Measurements from ENCODE around the gene ZNF526. TPM values are rescaled to one million over a fixed set of nuclear protein-coding genes. Genes with fewer than 3 reads are reported as not detected.

The ZNF526 gene
- total RNA-seq, 2 donors from 2014 or later, result 15.7 to 16.0 TPM

- no peak overlapping the region for H3K9ac ChIP-seq (ENCODE audit: extremely low read depth, low read length, poor library complexity, severe bottlenecking)
- H3K9me3 ChIP-seq (ENCODE audit: control insufficient read depth, low read length), result no peaks in the 10 kb centered on the region
- Mint-ChIP-seq H3K4me1 (peaks cover 6% of the 10 kb centered on the region), H3K9me3 (no peaks in the 10 kb centered on the region), H3K36me3 (ENCODE audit: low read depth) (peaks cover 72% of the 10 kb centered on the region), H3K27me3 (ENCODE audit: insufficient read depth) (no peaks in the 10 kb centered on the region), H3K27ac (peak overlapping the region; percentile 76), H3K4me3 (no peak overlapping the region)
- no peak overlapping the region for H3K4me3 ChIP-seq (ENCODE audit: low read length)
- peaks cover 74% of the 10 kb centered on the region for H3K36me3 ChIP-seq (ENCODE audit: control insufficient read depth, insufficient read depth, low read length)
- WGBS, 2 experiments (ENCODE audit: insufficient coverage in 1 of 2, insufficient read length in 1 of 2), result 95 to 100% methylated on average over 1 to 4 of the region's 4 CpGs
- no peak overlapping the region for H3K27ac ChIP-seq (ENCODE audit: low read depth, low read length)
- no peak for TF ChIP-seq CTCF (conservative IDR thresholded peaks at IDR 0.05)
- DNase-seq, result no peak
- H3K27me3 ChIP-seq (ENCODE audit: control insufficient read depth, insufficient read depth, low read length, poor library complexity, severe bottlenecking), result no peaks in the 10 kb centered on the region
- H3K4me1 ChIP-seq (ENCODE audit: control insufficient read depth, insufficient read depth, low read length), result peaks cover 3% of the 10 kb centered on the region
These were observed 8.5 kb downstream of the ZNF526 start for GRCh38 chr19:42228641-42229040.

GRCh38 chr19:42229301-42229854, 9.3 kb downstream of the ZNF526 start:
- WGBS, 2 experiments (ENCODE audit: insufficient coverage in 1 of 2, insufficient read length in 1 of 2), result 80 to 92% methylated on average over 1 to 4 of the region's 4 CpGs
- Mint-ChIP-seq H3K27me3 (ENCODE audit: insufficient read depth) (no peaks in the 10 kb centered on the region), H3K9me3 (no peaks in the 10 kb centered on the region), H3K27ac (peak overlapping the region; percentile 72), H3K36me3 (ENCODE audit: low read depth) (peaks cover 75% of the 10 kb centered on the region), H3K4me3 (no peak overlapping the region), H3K4me1 (peaks cover 6% of the 10 kb centered on the region)
- Histone ChIP-seq H3K4me1 (ENCODE audit: control insufficient read depth, insufficient read depth, low read length) (peaks cover 3% of the 10 kb centered on the region), H3K9me3 (ENCODE audit: control insufficient read depth, low read length) (no peaks in the 10 kb centered on the region), H3K4me3 (ENCODE audit: low read length) (no peak overlapping the region), H3K27me3 (ENCODE audit: control insufficient read depth, insufficient read depth, low read length, poor library complexity, severe bottlenecking) (no peaks in the 10 kb centered on the region), H3K9ac (ENCODE audit: extremely low read depth, low read length, poor library complexity, severe bottlenecking) (no peak overlapping the region), H3K36me3 (ENCODE audit: control insufficient read depth, insufficient read depth, low read length) (peaks cover 78% of the 10 kb centered on the region), H3K27ac (ENCODE audit: low read depth, low read length) (no peak overlapping the region)
- DNase-seq, result no peak
- peak; percentile 15 for TF ChIP-seq CTCF (conservative IDR thresholded peaks at IDR 0.05)

GRCh38 chr19:42229855-42230351, 9.8 kb downstream of the ZNF526 start:
- no peak for TF ChIP-seq CTCF (conservative IDR thresholded peaks at IDR 0.05)
- Histone ChIP-seq H3K4me3 (ENCODE audit: low read length) (no peak overlapping the region), H3K9me3 (ENCODE audit: control insufficient read depth, low read length) (no peaks in the 10 kb centered on the region), H3K9ac (ENCODE audit: extremely low read depth, low read length, poor library complexity, severe bottlenecking) (no peak overlapping the region), H3K27ac (ENCODE audit: low read depth, low read length) (no peak overlapping the region), H3K4me1 (ENCODE audit: control insufficient read depth, insufficient read depth, low read length) (peaks cover 3% of the 10 kb centered on the region), H3K27me3 (ENCODE audit: control insufficient read depth, insufficient read depth, low read length, poor library complexity, severe bottlenecking) (no peaks in the 10 kb centered on the region), H3K36me3 (ENCODE audit: control insufficient read depth, insufficient read depth, low read length) (peaks cover 81% of the 10 kb centered on the region)
- H3K27me3 Mint-ChIP-seq (ENCODE audit: insufficient read depth), result no peaks in the 10 kb centered on the region
- H3K9me3 Mint-ChIP-seq, result no peaks in the 10 kb centered on the region
- WGBS, 2 experiments (ENCODE audit: insufficient coverage in 1 of 2, insufficient read length in 1 of 2), result 94 to 97% methylated on average over 6 to 8 of the region's 8 CpGs
- H3K36me3 Mint-ChIP-seq (ENCODE audit: low read depth), result peaks cover 75% of the 10 kb centered on the region
- DNase-seq, result no peak
- H3K27ac Mint-ChIP-seq, result peak overlapping the region; percentile 72
- no peak overlapping the region for H3K4me3 Mint-ChIP-seq
- peaks cover 6% of the 10 kb centered on the region for H3K4me1 Mint-ChIP-seq
